Superior temporal gyrus (tissue), 1 donor: ENCODE results near the gene HLA-DRA.

ENCODE experiments used
- DNase-seq: peaks from one replicate; pipeline ENCODE4 v3.0.0-alpha.2; 2016; ENCODE audit errors: extremely low spot score

The HLA-DRA gene

DNA sequence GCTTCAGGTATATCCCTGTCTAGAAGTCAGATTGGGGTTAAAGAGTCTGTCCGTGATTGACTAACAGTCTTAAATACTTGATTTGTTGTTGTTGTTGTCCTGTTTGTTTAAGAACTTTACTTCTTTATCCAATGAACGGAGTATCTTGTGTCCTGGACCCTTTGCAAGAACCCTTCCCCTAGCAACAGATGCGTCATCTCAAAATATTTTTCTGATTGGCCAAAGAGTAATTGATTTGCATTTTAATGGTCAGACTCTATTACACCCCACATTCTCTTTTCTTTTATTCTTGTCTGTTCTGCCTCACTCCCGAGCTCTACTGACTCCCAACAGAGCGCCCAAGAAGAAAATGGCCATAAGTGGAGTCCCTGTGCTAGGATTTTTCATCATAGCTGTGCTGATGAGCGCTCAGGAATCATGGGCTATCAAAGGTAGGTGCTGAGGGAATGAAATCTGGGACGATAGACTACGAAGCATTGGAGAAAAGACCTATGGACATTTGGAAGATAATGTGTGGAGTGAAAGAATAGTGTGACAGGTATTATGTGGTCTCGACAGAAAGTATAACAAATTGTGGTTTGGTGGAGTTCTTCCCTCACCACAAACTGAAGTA lies at the start of gene HLA-DRA:
TSS of gene HLA-DRA (plus strand) at position 286 of the 613 bp plus-strand sequence. CDS start at position 350, 64 bp downstream.
- peak; percentile 83 for DNase-seq

- no peak for DNase-seq
Observed at GRCh38 chr6:32391505-32391904, 48.2 kb upstream of the HLA-DRA start.

GRCh38 chr6:32393665-32394420 lies 45.8 kb upstream of the HLA-DRA start:
- no peak for DNase-seq

GRCh38 chr6:32396028-32396427 lies 43.7 kb upstream of the HLA-DRA start:
- no peak for DNase-seq

DNA sequence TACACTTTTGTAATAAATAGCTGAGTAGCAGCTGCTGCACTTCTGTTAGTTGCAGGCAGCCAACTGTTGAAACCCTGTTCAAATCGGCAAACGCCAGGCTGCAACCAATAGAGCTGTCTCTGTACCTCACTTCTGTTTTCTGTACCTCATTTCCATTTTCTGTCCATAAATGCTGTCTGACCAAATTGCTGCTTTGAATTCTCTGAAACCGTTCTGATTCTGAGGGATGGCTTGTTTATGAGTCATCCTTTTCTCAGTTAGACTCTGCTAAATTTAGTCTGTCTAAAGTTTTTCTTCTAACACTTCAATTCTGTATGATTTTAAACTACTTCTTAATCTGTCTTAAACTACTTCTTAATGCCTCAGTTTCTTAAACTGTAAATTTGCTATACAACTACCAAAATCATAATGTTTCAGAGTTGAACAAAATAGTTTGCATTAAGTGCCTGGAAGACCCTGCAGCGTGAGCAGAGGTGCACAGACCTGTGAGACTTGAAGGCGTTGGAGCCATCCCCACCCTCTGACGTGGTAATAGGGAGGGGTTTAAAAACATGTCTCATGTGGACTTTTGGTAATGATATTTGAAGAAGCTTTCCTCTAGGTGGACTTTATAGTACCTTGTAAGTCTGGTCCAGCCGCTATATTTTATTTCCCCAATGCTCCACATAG lies 42.3 kb upstream of the HLA-DRA start:
- DNase-seq: no peak

DNA sequence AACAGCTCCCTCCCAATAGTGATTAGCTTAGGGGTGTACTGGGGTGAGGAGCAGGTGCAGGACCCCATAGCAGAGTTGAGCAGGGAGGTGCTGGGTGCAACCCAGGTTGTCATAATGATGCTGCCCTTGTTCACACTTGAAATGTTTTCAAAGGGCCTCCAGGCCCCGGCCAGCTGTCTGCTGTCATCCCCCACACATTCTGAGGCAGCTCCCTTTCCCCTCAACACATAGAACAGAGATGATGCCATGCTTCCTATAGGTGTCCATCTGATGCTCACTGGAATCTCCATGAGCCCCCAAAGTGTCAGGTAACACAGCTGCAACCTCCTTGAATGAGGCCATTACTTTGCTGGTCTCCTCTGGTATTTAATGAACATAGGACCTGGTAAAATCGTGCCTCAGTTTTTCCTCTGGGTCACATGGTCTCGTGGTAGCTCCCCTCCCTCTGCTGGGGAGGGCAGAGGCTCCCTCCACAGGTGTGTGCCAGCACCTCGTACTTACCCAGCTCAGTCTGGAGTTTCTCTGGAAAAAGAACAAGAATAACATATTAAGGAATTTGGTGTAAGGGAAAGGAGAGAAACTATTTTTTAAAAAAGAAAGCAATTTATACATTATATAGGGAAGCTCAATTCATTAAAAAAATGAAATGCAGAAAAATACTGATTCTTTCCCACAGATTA lies 38.3 kb upstream of the HLA-DRA start:
- no peak for DNase-seq

DNA sequence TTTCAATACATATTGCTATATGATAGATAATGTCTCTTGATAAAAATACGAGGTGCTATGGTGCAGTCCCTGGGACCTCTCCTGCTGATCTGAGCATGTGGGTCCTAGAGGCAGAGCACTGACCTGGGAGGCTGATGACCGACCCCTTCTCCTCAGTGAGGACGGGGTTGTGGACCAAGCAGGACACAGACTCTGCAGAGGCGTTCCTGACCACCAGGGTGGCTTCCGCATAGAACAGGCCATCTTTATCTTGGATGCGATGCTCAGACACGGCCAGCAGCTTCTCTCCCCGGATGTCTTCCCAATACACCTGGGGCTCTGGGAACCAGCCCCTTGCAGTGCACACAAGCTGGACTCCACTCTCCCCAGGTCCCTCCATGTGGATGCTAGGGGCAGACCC lies 36.9 kb upstream of the HLA-DRA start:
- DNase-seq: no peak

GRCh38 chr6:32405656-32406055 lies 34.0 kb upstream of the HLA-DRA start:
- DNase-seq: no peak

DNA sequence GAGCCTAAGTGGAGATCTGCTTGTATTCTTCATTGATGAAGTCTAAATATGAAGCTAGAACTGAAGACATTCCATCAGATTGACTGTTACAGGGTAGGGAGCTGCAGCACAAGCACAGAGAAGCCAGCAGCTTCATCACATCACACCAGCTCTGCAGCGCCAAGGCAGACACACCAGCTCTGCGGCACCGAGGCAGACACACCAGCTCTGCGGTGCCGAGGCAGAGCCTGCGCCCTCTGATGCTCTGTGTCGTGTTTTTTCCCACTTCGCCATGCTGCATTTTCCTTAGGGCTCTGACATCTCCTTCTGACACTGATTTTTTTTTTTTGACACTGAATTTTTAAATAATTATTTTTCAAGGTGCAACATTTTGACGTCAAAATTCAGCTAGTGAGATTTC lies 33.5 kb upstream of the HLA-DRA start:
- DNase-seq: no peak

DNA sequence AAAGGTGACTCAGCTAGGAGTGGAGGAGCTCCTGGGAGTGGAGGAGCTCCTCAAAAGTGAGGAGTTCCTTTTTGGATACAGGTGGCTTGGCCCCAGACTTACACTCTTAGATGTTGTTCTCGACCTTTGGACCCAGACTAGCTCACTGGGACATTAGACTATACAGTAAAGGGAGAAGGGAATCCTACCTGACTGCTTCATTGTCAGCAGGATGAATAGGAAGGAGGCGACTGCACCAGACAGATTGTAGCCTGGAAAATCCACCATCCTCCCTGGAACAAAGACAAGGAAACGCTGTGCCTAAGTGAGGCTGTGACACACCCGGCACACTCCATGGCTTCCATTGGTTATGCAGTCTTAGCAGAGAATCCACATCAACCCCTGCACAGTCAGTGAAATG lies 32.8 kb upstream of the HLA-DRA start, which contains the start of gene BTNL2:
TSS of gene BTNL2 (minus strand) at position 325 of the 400 bp plus-strand sequence. CDS start at position 267, 58 bp downstream.
- DNase-seq: no peak

- no peak for DNase-seq
Observed at GRCh38 chr6:32410906-32411305, 28.8 kb upstream of the HLA-DRA start.

- DNase-seq: no peak
Observed at GRCh38 chr6:32411566-32412327, 27.9 kb upstream of the HLA-DRA start.

GRCh38 chr6:32413427-32414047 lies 26.1 kb upstream of the HLA-DRA start:
- peak; percentile 80 for DNase-seq

GRCh38 chr6:32415521-32416019 lies 24.1 kb upstream of the HLA-DRA start:
- DNase-seq: peak; percentile 85

- no peak for DNase-seq
Observed at GRCh38 chr6:32416036-32416435, 23.7 kb upstream of the HLA-DRA start.

DNA sequence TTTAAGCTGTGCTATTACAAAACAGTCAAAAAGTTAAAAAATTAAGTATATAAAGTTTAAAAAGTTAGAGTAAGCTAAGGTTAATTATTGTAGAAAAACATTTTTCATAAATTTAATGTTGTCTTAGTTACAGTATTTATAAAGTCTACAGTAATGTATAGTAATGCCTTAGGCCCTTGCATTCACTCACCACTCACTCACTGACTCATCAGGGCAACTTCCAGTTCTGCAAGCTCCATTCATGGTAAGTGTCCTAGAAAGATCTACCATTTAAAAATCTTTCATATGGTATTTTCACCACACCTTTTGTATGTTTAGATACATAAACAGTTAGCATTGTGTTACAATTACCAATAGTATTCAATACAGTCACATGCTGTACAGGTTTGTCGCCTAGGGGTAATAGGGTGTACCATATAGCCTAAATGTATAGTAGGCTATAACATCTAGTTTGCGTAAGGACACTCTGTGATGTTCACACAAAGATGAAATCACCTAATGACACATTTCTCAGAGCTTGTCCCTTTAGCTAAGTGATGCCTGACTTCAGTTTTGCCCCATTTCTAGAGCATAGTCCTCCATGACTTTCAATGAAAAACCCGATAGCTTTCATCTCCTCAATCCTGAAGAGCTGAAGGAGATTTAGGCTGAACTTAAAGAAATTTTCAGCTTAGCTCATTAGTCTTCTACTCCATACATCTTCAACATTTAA lies 14.9 kb upstream of the HLA-DRA start:
- DNase-seq: no peak

GRCh38 chr6:32426338-32426737 lies 13.3 kb upstream of the HLA-DRA start:
- DNase-seq: no peak

- DNase-seq: no peak
Observed at GRCh38 chr6:32427218-32427617, 12.5 kb upstream of the HLA-DRA start.

DNA sequence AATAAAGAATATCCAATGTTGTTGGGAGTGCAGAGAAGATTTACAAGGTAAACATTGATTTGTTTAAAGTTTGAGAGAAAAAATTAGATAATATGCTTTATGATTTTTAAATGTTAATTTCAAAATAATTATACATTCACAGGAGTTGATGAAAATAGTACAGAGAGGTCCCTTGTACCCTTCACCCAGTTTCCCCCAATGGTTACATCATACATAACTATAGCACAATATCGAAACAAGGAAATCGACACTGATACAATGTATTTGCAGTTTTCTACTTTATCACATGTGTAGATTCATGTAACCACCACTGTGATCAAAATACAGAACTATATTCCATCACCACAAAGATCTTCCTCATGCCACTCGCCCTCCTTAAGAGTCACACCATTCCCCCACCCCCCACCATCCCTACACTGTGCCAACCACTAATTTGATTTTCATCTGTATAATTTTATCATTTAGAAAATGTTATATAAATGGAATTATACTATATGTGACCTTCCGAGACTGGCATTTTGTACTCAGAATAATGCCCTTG lies 11.7 kb upstream of the HLA-DRA start:
- DNase-seq: no peak

DNA sequence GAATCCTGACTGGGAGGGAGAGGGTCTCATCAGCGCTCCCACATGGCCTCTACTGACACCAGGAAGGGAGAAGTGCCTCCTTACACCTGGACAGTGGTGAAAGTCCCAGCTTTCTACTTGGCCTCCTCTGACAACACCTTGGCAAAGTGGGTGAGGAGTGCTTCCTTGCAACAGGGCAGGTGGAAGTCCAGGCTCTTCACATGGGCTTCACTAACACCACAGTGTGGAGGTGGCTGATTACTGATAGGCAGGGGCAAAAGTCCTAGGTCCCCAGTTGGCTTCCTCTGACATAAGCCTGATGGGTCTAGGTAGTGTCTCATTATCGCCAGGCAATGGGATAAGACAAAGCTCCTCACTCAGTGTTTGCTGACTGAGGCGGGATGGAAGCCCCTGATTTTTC lies 9.5 kb upstream of the HLA-DRA start:
- DNase-seq: no peak
